IPS-11a (cell line): ENCODE data around the gene TTC23.
"Not testable (repeated sequence)": the region's sequence is repeated elsewhere in the genome, so short reads cannot be mapped to it uniquely, and the experiment has no call there.

Source experiments
- H3K4me3 ChIP-seq: one replicate; pipeline ENCODE4 v1.5.1; 2013; ENCODE audit warnings: low read depth, low read length, control low read depth

Gene TTC23

DNA sequence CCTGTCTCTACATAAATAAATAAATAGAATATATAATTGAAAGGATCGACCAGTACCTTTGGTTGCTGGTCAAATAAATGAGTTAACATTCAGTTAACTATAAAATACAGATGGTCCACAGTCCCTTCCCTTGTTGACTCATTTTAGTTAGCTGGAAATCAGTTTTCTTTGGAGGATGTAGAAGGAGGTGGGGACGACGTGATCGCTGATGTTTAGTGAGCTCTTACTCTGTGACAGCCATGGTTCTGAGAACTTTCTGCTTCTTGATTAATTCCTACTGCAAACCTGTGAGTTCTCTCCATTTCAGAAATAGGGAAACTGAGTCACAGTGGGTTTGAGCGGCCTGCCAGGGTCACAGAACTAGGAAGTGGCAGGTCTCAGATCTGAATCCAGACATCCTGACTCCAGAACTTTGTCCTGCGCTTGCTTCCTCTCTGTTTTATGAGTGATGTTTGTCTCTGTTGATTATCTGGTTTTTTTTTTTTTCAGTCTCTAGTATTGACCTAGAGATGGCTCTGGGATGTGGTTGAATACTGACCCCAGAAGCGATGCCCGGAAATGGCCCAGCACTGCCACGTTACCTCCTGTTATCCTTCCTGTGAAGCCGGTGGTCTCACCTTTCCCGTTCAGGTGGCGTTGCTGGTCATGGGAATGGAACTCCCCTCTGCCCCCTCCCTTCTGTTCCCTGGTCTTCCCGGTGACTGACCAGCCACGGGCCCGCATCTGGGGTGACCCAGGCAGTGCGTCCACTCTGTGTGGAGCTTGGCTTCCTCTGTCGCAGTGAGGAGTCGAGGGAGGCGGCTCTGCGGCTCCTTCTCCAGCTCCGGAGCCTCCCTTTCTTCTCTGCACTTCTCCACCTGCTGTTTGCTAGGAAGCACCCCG, 126.3 kb downstream of the TTC23 start:
- H3K4me3 ChIP-seq, result no peak overlapping the region

DNA sequence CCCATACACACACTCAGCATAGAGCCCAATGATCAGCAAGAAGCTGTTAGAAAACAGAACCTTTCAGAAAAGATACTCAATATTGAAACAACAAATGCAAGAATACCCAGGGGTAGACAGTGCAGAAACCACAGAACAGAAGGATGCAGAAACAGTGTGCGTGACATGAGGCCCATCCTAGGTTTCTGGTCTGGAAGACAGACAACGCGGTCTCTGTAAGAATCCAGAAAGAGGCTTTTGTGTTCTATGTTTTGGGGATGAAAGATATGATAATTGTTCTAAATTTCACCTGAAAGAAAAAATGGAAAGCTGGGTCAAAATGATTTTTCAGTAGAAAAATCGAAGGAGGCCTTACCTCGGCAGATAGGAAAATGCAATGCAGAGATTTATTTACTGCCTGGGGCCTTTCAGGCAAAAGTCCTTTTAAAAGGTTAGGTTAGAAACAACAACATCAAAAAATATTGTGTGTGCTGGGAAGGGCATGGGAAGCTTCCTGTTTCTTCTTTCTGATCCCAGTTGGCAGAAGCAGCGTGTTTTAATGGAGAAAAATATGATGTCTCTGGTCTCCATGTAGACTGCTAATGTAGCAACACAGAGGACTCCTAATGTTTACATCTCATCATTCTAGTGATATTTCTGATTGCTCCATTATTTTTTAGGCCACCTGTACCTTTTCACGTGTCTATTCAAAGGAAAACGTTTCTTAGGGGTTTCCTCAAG, 127.5 kb downstream of the TTC23 start:
- H3K4me3 ChIP-seq, result no peak overlapping the region

GRCh38 chr15:99121207-99121606, 128.2 kb downstream of the TTC23 start:
- H3K4me3 ChIP-seq, result no peak overlapping the region

- no peak overlapping the region for H3K4me3 ChIP-seq
Observed at GRCh38 chr15:99120050-99120777, 129.2 kb downstream of the TTC23 start.

DNA sequence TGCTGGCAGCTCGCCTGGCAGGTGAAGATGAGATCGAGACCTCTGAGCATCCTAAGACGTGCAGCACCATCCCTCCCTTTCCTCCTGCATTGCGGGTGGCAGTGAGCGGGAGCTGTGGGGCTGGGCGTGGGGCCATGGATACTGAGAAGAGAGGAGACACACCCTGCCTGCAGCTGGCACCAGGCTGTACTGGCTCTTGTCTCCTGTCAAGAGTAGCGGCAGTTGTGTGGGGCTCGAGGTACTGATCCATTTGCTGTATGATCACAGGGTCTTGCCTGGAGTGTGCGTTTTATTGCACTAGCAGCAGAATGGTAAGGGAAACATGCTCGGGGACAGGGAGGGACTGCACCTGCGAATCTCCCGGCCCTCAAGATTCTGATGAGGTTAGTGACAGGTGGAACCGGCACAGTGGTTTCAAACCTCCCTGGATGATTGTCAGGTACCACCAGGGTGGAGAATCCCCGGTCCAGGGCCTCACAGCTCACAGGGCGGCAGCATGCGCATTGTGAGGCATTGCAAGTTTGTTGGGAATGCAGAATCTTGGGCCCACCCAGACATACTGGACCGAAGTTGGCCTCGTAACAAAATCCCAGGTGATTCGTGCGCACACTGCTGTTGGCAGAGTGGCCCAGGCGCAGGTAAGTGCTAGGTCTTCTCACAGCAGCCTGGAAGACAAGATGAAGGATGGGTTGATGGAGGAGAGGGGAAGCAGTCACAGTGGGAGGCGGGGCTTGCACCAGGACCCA, 130.4 kb downstream of the TTC23 start:
- no peak overlapping the region for H3K4me3 ChIP-seq

GRCh38 chr15:99118258-99118632, 131.1 kb downstream of the TTC23 start:
- no peak overlapping the region for H3K4me3 ChIP-seq

DNA sequence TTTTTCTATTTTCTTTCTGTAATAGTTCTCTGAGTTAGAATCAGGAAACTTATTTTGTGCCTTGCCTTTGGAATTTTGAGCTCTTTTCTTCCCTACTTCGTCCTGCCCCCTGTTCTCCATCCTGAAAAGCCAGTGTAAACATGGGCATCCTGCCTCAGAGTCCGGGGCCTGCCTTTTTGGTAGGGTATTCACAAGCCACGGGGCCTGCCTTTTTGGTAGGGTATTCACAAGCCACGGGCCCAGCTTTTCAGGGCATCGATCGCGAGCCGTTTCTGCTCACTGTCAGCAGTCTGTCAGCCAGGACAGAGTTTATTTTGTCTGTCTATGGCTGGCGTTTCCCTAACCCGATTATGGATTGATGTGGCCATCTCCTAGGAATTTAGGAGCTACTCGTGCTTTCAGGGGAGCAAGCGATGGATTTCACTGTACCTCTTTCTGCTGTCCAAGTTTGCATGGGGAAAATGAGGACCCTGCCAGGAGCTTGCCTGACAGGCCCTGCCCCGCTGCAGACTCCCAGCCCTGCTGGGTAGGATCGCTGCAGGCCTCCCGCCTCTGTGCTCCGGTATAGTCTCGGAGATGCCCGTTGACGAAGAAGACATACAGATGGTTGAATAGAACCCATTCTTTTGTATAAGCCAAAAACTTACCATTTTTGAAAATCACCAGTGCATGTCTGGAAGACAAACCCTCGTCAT, 131.7 kb downstream of the TTC23 start:
- no peak overlapping the region for H3K4me3 ChIP-seq

- no peak overlapping the region for H3K4me3 ChIP-seq
Observed at GRCh38 chr15:99117111-99117510, 132.3 kb downstream of the TTC23 start.

DNA sequence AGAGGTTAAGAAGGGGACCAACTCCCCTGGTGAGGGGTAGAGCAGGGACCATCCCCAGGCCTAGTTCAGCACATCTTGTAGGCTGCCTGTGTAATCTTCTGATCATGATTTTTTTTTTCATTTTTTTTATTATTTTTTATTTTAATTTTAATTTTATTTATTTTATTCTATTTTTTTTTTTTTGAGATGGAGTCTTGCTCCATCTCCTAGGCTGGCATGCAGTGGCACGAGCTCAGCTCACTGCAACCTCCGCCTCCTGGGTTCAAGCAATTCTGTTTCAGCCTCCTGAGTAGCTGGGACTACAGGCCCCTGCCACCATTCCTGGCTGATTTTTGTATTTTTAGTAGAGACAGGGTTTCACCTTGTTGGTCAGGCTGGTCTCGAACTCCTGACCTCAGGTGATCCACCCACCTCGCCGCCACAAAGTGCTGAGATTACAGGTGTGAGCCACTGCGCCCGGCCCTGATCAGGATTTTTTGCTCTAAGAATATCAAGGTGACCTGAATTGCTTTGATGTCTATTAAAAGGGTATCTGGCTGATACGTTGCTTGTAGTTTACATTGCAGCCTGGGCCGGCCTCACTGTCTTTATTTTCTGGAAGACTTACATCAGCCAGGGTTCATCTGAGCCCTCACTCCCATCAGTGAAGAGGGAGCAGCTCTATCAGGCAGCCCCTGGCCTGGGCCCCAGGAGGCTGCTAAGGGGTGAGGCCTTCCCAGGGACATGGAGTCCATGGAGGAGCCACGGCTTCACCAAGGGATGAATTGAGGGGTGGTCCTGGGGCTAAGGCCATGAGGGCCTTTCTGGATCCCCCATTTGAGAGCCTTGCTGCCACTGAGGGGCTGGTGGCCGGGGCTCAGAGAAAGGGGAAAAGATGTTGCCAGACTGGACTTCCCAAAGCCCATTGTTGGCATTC, 133.8 kb downstream of the TTC23 start:
- no peak overlapping the region for H3K4me3 ChIP-seq

DNA sequence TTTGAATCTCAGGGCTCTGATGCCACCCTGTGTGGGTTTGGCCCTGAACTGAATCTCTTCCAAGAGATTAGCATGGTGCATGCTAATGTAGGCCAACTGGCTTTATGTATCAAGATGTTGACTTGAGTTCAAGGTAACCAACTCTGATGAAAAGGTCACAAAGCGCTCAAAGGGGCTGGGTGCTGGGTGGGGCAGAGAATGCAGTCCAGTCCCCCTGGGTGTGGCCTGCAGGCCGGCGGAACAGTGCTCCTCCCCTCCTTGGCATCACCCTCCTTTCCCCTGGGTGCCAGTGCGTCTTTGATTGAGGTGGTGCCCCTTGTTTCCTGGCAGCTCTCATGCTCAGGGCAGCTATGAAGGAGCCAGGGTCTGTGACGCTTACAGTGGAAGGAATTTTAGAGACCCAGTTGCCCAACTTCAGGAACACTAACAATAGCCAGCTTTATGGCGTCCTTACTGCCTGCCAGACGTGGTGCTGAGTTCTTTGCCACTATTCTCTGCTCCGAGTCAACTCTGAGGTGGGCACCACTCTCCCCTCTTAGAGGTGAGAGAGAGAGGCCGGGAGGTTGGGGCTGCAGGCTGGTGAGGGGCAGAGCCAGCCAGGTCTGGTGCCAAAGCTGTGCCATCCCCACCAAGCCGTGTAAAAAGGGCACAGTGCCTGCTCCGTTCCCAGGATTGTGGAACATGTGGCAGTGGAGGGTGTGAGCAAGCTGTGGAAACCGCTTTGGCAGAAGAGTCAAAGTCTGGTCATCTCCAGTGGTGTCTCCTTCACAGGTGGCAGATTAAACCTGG, 134.7 kb downstream of the TTC23 start:
- H3K4me3 ChIP-seq, result no peak overlapping the region

DNA sequence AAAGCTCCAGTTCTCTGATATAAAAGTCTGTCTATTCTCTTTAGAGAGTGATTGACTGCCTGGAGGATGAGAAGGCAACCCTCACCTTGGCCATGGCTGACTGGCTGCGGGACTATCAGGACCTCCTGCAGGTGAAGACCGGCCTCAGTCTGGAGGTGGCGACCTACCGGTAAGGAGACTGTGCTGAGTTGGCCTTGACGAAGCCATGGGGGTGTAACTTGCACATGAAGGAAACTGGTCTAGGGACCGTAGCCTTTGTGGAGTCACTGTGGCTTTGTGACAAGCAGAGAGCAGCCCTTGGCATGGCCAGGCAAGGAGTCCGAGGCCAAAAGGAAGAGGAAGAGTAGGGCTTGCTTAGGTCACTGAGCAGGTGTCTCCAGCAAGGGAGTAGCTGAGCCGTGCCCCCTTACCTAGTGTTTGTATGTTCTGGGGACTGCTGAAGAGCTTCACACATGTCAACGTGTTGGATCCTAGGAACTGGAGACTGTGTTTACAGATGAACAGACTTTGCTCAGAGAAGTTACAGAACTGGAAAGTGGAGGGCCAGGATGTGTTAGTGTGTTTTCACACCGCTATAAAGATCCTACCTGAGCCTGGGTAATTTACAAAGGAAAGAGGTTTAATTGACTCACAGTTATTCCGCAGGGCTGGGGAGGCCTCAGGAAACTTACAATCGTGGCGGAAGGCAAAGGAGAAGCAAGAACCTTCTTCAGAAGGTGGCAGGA, 135.7 kb downstream of the TTC23 start:
- no peak overlapping the region for H3K4me3 ChIP-seq

- H3K4me3 ChIP-seq, result not testable (repeated sequence)
Observed at GRCh38 chr15:99111641-99112040, 137.7 kb downstream of the TTC23 start.

- no peak overlapping the region for H3K4me3 ChIP-seq
Observed at GRCh38 chr15:99110581-99111320, 138.6 kb downstream of the TTC23 start.

DNA sequence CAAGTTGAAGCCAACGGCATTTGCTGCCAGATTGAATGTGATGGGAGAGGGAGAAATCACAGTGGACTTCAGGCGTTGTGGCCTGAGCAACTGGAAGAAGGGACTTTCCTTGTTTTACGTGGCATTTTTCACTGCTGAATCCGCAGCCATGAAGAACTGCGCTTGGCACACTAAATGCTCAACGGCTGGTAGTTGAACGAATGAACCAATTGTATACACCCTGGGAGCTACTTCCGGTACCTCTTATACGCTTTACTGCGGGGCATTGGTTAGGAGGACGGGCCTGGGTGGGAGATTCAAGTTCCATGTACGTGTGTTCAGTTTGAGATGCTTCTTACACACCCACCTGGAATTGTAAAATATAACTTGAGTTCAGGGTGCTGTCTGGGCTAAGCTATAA, 139.3 kb downstream of the TTC23 start:
- no peak overlapping the region for H3K4me3 ChIP-seq

DNA sequence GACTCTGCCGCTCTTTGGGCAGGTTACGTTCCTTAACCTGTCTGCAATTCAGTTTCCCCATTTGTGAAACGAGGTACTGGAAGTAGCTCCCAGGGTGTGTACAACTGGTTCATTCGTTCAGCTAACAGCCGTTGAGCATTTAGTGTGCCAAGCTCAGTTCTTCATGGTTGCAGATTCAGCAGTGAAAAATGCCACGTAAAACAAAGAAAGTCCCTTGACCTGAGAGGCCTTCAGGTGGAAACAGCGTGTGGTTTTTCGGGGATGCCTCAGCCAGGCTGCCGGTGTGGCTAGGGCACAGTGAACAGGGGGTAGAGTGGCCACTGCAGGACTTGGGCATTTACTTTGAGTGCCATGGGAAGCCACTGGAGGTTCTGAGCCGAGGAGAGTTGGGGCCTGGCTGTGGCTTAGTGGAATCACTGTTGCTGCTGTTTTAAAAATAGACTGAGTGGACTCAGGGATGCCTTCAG, 139.8 kb downstream of the TTC23 start:
- no peak overlapping the region for H3K4me3 ChIP-seq

DNA sequence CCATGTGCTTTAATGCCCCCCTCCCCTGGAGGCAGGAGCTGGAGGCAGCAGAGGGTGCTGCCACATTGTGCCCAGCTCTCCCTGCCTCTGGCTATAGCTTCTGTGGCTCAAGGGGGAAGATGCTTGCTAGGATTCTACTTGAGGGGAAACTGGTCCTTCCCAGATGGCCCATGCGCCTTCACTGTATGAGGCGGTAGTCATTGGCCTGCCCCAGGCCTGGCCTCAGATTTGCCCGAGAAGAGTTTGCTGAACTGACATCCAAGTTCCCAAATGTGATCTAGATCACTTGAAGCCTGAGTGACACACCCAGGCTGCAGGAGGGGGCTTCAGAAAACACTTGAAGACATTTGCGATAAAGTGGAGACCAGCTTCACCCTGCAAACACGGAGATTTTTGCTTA, 140.4 kb downstream of the TTC23 start:
- no peak overlapping the region for H3K4me3 ChIP-seq
